HG03095 (cell line): ENCODE results near the gene TNIK.
"Not testable (repeated sequence)": the region's sequence is repeated elsewhere in the genome, so short reads cannot be mapped to it uniquely, and the experiment has no call there.

Source experiments
- ATAC-seq: cut with Tn5 transposase; IDR thresholded peaks from one replicate; pipeline ENCODE4 v1.9.1; 2021; ENCODE audit warnings: moderate library complexity; ENCODE audit not compliant: unreplicated experiment

Gene TNIK

DNA sequence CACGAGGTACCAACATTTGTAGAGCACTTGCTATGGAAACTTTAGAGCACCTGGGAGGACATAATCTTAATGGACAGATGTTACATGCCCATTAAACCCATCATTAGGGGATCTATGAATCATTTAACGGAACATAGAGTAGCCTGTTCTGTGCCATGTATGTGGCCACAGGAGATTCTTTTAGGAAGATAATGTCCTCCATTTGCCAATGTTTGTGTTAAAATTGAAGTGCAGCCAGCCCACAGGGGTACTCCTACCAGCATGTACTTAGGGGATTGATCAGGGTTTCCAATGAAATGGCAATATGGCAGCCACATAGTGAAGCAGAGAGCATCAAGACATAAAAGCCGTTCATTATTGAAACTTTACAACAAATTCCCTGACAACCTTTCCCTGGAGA, 70.7 kb downstream of the TNIK start:
- ATAC-seq = no peak

DNA sequence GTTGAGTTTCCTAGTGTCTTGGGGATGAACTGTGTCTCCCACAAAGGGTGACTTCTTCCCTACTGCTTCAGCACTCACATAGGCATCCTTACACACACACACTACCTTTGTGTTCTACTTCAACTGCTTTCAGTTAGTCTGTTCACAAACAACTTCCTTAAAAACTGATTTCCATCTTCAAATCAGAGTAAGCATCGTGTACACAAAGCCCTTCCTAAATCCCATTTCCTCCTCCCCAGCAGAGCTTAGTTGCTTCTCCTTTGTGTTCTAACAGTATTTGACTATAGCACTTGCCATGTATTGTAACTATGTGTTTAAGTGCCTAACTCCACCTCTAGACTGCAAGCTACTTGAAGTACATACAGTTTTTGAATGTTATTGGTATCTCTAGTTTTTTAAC, 71.7 kb downstream of the TNIK start:
- no peak for ATAC-seq

DNA sequence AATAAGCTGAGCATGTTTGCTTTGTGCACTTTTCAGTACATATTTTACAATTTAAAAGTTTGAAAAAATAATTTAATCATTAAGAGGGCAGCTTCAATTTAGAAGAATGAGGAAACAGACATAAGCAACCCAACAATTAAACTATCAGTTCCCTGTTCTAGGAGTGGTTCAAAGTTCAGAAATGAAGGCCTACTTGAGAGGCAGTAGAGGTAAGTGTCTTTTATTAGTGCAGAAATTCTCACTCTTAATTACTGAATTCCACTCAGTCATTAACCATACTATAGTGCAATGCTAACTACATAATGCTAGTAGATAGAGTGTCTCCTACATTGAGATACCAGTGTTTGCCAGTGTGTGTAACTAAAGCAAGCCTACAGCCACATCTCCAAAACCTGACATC, 73.1 kb downstream of the TNIK start:
- ATAC-seq = no peak

DNA sequence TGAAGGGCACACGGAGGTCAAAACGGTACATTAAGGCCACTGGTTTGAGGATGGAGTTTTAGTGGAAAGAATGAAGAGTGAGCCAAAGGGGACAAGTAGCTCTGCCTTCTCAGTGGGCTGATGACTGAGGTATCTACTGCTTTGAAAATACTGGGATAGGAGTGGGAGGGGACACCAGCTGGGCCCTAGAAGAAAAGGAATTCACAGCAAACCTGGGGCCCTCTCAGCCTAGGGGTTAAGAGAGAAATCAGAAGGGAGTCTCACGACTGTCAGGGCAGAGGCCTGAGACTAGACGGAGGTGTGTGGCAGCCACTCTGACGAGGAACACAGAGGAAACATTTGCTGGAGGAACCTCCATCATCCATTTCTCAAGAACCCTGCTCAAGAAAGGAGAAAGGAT, 75.1 kb downstream of the TNIK start:
- no peak for ATAC-seq

DNA sequence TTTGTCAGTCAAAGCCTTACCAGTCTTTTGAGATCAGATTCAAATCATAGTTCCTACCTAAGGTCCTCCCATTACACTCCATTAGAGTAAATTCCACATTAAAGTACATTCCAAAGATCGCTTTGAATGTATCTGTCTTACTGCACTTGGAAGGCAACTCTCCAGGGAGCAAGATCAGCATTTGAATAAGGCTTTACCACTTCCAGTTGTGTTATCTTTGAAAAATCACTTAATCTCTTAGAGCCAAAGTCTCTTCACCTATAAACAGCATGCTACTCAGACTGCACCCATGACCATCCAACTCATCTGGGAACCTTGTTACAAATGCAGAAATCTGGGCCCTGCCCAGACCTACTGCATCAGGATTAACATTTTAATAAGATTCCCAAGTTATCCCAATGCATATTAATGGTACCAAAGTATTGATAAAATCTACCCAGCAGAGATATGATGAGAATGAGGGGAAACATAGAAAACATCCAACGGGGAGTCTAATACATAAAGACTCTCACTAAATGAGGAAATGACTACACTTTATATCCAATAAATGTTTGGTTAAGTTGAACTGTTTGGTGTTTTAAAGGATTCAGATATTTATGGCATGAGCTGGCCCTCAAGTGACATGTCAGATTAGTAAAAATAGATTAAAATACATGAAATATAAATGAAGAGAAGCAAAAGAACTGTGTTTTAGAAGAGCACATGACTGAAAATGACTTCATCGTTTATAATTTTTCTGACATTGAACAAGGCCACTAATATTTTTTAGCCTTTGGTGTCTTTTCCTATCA, 75.9 kb downstream of the TNIK start:
- ATAC-seq = no peak

DNA sequence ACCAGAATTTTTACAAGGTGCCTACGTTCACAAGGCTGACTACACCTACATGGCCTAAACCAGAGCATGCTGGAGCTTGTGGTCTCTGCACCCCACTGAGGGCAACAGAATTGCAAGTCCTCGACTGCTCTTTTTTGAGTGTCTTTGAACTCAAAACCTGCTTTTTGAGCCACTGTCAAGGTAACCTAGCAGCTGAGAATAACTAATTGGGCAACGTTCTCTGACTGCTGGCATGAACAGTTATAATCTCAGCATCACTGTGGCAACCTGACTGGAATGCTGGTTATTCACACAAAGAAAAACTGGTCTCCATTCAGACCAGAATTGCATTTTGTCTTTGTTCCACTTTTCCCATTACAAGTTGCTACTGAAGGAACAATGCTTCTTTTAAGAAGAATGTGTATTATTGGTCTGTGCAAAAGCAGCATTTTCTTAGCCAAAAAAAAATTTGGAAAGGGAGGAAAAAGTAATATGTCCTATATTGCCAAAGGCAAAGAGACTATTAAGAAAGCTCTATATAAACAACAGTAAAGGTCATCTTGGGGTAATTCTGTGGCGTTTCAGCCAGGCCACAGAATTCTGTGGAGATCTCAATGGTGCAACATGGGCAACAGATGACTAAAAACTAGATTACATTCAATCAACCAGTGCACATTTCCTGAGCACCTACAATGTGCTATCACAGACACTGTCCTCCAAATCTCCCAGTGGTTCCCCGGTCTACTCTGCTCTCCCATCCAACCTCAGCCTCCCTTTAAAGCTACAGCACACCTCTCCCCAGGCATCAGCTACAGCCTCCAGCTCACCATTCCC, 76.8 kb downstream of the TNIK start:
- peak; percentile 54 for ATAC-seq

DNA sequence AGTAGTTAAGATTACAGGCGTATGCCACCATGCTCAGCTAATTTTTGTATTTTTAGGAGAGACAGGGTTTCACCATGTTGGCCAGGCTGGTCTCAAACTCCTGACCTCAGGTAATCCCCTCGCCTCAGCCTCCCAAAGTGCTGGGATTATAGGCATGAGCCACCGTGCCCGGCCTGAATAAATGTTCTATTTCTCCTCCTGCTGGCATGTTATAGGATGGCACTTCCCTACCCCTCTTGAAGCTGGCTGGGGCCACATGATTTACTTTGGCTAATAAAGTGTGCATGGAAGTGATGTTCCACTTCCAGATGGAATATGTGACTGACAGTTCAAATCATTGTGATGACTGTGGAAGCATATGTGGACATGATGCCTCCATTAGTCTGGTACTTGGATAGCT, 77.9 kb downstream of the TNIK start:
- ATAC-seq = not testable (repeated sequence)

DNA sequence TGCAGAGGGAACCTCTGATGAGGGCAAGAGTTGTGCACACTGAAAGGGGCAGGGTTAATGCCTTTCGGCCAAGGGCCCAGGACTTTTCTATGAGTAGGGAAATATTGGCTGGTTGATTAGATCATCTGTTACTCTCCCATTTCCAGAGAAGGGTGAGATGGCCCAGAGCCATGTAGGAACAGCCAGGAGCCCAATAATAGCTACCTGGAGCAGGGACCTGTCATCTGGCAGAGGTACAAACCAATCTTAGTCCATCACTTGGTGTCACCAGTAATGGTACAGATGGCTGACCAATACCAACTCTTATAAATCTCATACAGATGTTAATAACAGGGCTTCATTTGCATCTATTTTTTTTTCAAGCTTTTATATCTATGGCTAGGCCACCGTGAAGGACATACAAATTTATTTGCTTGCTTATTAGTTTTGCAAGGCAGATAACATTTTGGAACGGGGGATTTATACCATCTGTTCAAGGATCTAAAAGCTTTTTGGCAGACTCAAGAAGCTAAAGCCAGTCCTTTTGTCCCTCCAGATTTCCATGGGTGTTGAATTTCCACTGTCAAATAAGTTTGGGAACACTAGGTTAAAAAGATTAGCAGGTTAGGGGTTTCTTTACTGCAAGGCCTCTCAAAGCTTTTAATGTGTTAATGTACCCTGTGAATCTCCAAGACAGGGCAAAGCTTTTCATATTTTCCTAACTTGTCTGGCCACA, 79.3 kb downstream of the TNIK start:
- no peak for ATAC-seq

DNA sequence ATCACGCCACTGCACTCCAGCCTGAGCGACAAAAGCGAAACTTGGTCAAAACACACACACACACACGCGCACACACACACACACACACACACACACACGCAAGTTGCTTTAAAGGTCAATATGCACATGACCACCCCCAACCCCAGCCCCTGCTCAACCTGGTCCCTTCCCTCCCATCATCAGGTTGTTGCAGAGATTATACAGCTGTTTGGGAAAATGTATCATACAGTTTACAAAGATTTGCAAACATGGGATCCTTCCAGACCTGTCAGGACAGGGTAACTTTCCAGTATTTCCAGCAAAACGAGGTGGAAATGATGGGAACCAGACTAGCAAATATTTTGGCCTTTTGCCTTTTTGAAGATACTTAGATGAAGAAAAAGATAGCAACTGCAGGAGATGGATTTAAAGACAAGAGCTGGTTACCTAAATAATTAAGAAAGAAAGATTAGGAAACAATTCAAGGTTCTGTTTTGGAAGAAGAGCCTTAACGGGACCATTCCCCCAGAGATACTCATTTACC, 80.2 kb downstream of the TNIK start:
- no peak for ATAC-seq

DNA sequence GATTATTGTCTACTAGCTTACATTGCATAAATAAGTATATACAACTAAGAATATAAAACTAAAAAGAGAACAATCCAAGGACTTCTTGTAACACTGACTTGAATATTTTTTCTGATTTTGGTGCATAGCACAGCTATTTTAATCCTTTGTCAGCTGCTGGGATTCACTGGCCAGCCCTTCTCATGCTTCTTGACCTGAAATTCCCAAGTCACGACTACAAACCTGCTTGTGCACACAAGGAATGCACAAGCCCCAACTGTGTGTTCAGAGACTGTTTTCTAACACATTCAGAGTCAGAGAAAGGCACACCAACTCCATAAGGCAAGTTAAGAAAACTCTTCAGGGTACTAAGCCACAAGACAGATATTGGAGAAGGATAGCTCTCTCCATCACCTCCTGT, 80.9 kb downstream of the TNIK start:
- no peak for ATAC-seq

DNA sequence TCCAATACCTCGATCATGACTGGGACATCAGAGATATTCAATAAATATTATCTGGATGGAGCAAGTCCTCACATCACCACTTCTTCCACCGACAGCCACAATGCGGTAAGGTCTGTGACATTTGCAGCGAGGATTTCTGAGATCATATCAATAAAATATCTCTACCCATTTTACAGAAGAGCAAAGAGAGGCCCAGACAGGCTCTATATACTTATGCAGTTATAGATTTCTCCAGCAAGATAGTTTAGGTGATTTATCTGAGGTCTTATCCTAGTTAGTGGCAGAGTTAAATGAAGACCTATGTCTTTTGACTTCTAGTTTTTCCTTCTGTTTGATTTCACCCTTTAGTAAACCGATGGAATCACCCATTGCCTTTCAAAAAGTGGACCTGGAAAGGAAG, 81.6 kb downstream of the TNIK start:
- ATAC-seq = no peak

DNA sequence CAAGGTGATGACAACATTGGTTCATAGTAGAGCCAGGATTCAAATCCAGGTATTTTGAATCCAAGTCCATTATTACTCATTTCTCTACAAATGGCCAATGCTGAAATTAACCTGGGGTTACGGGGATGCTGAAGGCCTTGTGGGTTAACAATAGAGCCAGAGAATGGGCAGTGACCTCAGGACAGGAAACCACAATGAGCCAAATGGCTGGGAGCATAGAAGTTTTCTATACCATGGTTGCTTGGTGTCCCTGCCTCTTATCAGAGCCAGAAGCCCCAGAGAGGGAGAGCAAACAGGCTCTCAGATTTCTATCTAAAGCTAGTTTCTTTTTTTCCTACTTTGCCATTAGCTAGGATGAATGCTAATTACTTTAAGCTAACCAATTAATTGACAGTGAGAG, 82.3 kb downstream of the TNIK start:
- no peak for ATAC-seq

DNA sequence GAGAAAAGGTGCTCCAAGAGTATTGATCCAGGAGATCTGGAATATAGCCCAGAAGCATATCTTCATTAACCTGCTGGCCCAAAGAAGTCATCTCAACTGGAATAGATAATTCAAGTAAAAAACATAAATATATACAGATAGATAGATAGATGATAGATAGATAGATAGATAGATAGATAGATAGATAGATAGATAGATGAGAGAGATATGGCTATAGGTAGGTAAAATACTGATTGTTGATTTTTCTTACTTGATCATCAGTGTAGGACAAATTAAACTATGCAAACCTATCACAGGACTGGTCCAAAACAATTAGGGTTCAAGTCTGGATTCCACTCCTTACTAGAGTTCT, 83.6 kb downstream of the TNIK start:
- ATAC-seq = no peak

DNA sequence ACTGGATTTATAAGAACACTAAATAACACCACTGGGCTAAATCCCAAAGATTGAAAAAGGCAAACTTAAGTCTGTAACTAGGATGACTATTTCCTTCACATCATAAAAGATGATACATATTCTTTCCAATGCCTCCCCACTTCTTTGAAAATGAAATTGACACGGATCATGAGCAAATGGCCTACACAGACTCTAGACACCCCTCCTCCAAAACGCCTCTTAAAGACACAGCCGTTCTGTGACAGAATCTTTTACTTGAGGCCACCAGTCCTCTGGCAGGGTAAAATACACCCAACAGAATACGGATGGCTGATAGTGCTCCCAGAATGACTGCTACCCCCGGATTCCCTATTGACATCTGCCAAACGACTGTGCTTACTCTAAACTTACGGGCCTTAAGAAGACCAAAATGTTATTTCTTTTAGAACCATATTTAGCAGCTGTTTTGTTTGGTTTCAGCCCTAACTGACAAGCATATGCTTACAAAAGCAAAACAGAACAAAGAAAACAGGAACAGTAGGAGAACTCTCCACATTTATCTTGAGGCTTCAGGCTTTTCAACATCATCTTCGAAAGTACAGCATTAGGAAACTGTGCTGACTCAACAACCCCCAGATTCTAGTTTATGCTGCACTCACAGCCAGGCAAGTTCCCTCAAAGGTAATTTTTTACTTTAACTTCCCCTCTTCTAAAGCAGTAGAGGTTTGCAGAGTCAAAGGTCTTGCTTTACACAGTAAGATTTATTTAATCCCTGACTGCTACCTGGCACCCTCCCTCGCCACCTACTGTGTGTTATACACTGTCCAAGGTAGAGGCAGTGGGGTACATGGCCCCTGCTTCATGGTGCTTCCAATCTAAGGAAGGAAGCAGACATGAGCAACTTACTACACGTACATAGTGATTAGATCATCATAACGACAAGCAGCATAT, 84.3 kb downstream of the TNIK start:
- ATAC-seq = no peak

DNA sequence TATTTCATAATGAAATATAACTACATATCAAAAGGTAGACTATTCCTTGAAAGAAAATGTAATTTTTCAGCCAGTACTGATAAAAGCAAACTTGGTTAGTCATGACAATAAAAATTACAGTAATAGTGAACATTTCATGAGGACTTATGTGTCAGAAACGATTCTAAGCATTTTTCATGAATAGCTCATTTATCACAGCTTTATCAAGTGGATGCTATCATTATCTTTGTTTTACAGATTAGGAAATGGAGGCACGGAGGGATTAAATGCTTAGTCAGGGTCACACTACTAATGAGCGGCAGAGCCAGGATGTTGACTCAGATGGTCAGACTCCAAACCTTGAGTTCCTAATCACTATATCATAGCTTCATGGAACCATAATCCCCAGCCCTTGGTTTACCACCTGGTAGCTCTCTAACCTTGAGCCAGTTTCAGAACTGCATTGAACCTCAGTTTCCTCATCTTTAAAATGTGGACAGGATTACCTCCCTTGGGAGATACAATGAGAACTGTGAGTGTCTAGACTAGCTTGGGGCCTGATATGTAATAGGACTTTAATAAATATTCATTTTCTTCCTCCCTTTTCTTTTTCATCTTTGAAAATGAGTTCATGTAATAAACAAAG, 85.4 kb downstream of the TNIK start:
- ATAC-seq = no peak

DNA sequence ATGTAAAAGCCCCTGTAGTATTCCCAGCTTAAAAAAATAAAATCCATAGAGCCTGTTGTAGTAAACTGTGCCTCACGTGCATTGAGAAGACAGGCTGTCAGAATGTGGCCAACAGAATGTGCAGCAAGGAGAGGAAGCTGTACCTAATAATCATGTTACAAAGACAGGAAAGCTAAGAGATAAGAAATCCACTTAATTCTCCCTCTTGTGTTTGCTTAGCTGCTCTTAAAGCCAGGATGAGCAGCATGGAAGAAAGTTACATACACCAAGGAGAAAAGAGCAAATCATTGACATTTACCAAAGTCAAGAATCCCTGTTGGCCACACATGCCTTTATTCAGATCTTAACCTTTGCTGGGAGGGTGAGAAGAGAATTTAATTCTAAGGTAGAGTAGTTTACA, 85.9 kb downstream of the TNIK start:
- ATAC-seq = no peak

DNA sequence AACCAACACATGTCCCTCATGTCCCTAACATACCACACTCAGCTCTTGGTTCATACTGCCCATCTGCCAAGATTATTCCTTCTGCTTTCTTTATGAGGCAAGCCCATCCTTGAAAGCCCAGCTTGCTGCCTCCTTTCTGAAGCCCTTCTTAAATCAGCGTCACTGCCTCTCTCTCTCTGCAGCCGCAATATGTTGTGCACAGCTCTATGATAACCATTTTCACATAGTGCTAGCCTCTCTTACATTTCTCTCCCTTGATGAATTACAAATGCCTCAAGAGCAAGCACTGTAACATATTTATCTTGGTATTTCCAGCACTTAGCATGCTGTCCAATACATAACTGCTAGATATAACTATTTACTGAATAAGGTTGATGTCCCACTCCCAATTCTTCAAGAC, 86.5 kb downstream of the TNIK start:
- ATAC-seq = no peak

DNA sequence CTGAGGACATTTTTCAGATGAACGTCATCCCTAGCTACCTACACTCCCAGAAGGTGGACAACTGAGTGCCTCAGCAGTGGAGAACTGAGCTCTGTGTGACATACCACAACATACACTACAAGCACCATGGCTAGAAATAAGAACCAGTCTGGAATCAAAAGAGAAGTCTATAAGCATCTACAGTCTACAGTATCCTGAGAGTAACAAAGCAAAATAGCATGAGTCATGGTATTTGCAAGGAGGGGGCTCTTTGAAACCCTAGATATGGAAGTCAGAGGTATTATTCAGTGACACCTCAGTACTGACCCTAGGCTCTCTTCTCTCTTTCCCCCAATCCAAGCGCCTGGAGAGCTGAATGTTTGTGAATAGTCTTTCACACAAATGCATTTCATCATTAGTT, 87.5 kb downstream of the TNIK start:
- ATAC-seq = no peak

DNA sequence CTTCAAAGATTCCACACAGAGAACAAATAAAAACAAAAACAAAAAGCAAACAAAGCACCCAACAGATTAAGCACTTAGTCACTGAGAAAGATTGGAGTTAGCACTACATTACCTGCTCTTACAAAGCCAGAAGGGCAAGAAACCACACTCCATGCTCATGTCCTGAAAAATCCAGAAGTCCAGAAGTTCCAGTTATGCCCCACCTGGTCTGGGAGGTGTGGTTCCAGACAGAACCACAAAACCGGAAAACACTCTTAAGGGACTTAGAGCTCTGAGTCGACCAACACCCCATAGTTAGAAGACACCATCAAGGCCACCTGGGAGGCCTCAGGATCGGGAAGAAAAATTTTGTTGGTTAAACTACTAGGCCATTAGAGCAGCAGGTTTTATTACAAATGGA, 88.9 kb downstream of the TNIK start:
- ATAC-seq = no peak

DNA sequence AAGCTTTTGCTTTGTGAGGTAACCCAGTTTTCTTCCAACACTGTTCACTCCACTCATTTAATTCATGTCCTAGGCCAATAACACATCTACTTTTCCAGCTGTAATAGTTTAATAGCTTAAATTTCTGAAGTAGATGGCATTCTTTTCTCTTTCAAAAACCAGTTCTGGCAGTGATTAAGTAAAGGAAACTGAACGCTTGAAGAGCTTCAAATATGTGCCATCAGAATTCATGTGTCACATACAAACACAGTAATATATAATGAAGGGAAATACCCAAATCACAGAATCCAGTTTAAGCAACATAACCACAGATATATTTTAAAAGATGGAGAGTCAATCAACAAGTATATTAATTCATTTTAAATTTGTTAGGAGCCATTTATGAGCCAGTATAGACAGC, 91.0 kb downstream of the TNIK start:
- ATAC-seq = no peak
